HEK293 (cell line): ENCODE results near the gene TMEM51.

Experiments used
- CTCF ChIA-PET: fragments of 350-600 bp; formaldehyde crosslinking; extraction: SDS; loops from one replicate; lab custom pipeline; 2021; ENCODE audit warnings: antibody characterized with exemption; lab: Yijun Ruan, JAX
- POLR2A ChIA-PET: fragments of 300-600 bp; formaldehyde crosslinking; extraction: SDS; loops from one replicate; lab custom pipeline; 2020; ENCODE audit warnings: antibody characterized with exemption, inconsistent platforms; lab: Yijun Ruan, JAX
- H3K27ac ChIP-seq: fragments of 200-500 bp; sonication (Bioruptor generic); 2 replicates; pipeline ENCODE4 v1.5.1; 2014; ENCODE audit warnings: low read depth, low read length, control low read depth, inconsistent platforms; ENCODE audit errors: extremely low read depth
- H3K36me3 ChIP-seq, 2 experiments: fragments of 200-500 bp in 1 of 2; sonication (Bioruptor generic) in 1 of 2; 1 replicate in 1 of 2; 2 replicates in 1 of 2; pipeline ENCODE4 v1.5.1; 2014 to 2017; ENCODE audit warnings: inconsistent platforms in 2 of 2, low read length in 2 of 2; ENCODE audit not compliant: control insufficient read depth in 2 of 2, insufficient read depth in 1 of 2
- H3K4me1 ChIP-seq: fragments of 200-500 bp; sonication (Bioruptor generic); 2 replicates; pipeline ENCODE4 v1.5.1; 2014; ENCODE audit warnings: mild to moderate bottlenecking, low read length, inconsistent platforms; ENCODE audit not compliant: control insufficient read depth, insufficient read depth
- H3K4me3 ChIP-seq: 2 replicates; pipeline ENCODE4 v1.5.1; 2011; ENCODE audit warnings: low read depth, mild to moderate bottlenecking, control low read depth, low read length, moderate library complexity
- H3K9me3 ChIP-seq: fragments of 200-500 bp; sonication (Bioruptor generic); 2 replicates; pipeline ENCODE4 v1.5.1; 2014; ENCODE audit warnings: low read depth, low read length, inconsistent platforms; ENCODE audit not compliant: control insufficient read depth, insufficient read depth
- IKZF3 ChIP-seq: fragments of 450-650 bp; IDR thresholded peaks from 2 replicates; pipeline ENCODE4 v1.5.0; 2018; ENCODE audit warnings: missing biosample characterization, mild to moderate bottlenecking, missing genetic modification characterization, moderate library complexity
- KLF1 ChIP-seq: fragments of 450-650 bp; formaldehyde crosslinking; IDR thresholded peaks from 2 replicates; pipeline ENCODE4 v1.5.1; 2016; ENCODE audit warnings: missing biosample characterization, missing genetic modification characterization
- MEIS1 ChIP-seq: sonication (generic); formaldehyde crosslinking; IDR thresholded peaks from 2 replicates; pipeline ENCODE4 v1.8.1; 2022; ENCODE audit warnings: missing genetic modification reagents, mild to moderate bottlenecking, borderline replicate concordance
- MYNN ChIP-seq: fragments of 450-650 bp; formaldehyde crosslinking; IDR thresholded peaks from 2 replicates; pipeline ENCODE4 v1.5.1; 2016; ENCODE audit warnings: missing biosample characterization, missing genetic modification characterization, borderline replicate concordance
- PRDM1 ChIP-seq: fragments of 450-650 bp; formaldehyde crosslinking; IDR thresholded peaks from 2 replicates; pipeline ENCODE4; 2016; ENCODE audit warnings: missing biosample characterization, missing genetic modification characterization
- SCRT1 ChIP-seq: fragments of 450-650 bp; formaldehyde crosslinking; IDR thresholded peaks from 2 replicates; pipeline ENCODE4 v1.5.1; 2016; ENCODE audit warnings: missing biosample characterization, missing genetic modification characterization, borderline replicate concordance
- YY2 ChIP-seq: fragments of 450-650 bp; formaldehyde crosslinking; IDR thresholded peaks from 2 replicates; pipeline ENCODE4 v1.5.1; 2016; ENCODE audit warnings: missing biosample characterization, missing genetic modification characterization
- ZBTB1 ChIP-seq: fragments of 450-650 bp; formaldehyde crosslinking; IDR thresholded peaks from 2 replicates; pipeline ENCODE4 v1.5.1; 2016; ENCODE audit warnings: missing biosample characterization, missing genetic modification characterization
- ZBTB26 ChIP-seq: fragments of 450-650 bp; formaldehyde crosslinking; optimal IDR thresholded peaks from 2 replicates; pipeline ENCODE3; 2016; ENCODE audit warnings: missing biosample characterization, mild to moderate bottlenecking, missing genetic modification characterization
- ZBTB7A ChIP-seq: fragments of 450-650 bp; formaldehyde crosslinking; IDR thresholded peaks from 2 replicates; pipeline ENCODE4 v1.5.1; 2016; ENCODE audit warnings: low read depth, missing biosample characterization, missing genetic modification characterization
- ZBTB8A ChIP-seq: fragments of 450-650 bp; formaldehyde crosslinking; IDR thresholded peaks from 2 replicates; pipeline ENCODE4 v1.5.1; 2016; ENCODE audit warnings: missing biosample characterization, missing genetic modification characterization
- ZNF184 ChIP-seq: fragments of 450-650 bp; IDR thresholded peaks from 2 replicates; pipeline ENCODE4 v1.5.1; 2018; ENCODE audit warnings: missing biosample characterization, mild to moderate bottlenecking, missing genetic modification characterization
- ZNF341 ChIP-seq: fragments of 450-650 bp; formaldehyde crosslinking; IDR thresholded peaks from 2 replicates; pipeline ENCODE4; 2016; ENCODE audit warnings: low read depth, missing biosample characterization, missing genetic modification characterization
- ZNF561 ChIP-seq: fragments of 450-650 bp; IDR thresholded peaks from 2 replicates; pipeline ENCODE4 v1.5.1; 2018; ENCODE audit warnings: missing biosample characterization, missing genetic modification characterization, borderline replicate concordance
- ZNF621 ChIP-seq: fragments of 450-650 bp; formaldehyde crosslinking; IDR thresholded peaks from 2 replicates; pipeline ENCODE4 v1.5.1; 2017; ENCODE audit warnings: missing biosample characterization, missing genetic modification characterization
- ZNF658 ChIP-seq: fragments of 450-650 bp; formaldehyde crosslinking; IDR thresholded peaks from 2 replicates; pipeline ENCODE4; 2016; ENCODE audit warnings: missing biosample characterization, missing genetic modification characterization
- ZNF670 ChIP-seq: fragments of 450-650 bp; formaldehyde crosslinking; IDR thresholded peaks from 2 replicates; pipeline ENCODE4 v1.5.1; 2016; ENCODE audit warnings: missing biosample characterization, missing genetic modification characterization, low read depth
- TF ChIP-seq, protein P1 (sequence below): fragments of 450-650 bp; formaldehyde crosslinking; conservative IDR thresholded peaks from 2 replicates; pipeline ENCODE4 v1.5.1; 2016; ENCODE audit warnings: low read depth, missing biosample characterization, missing genetic modification characterization
- TF ChIP-seq, protein P2 (sequence below): fragments of 450-650 bp; formaldehyde crosslinking; IDR thresholded peaks from 2 replicates; pipeline ENCODE4 v1.5.1; 2016; ENCODE audit warnings: missing biosample characterization, missing genetic modification characterization
- TF ChIP-seq, protein P3 (sequence below): fragments of 450-650 bp; formaldehyde crosslinking; IDR thresholded peaks from 2 replicates; pipeline ENCODE4 v1.5.1; 2016; ENCODE audit warnings: missing biosample characterization, missing genetic modification characterization

TMEM51 gene

GRCh38 chr1:15145327-15145726 lies 8.2 kb upstream of the TMEM51 start:
- H3K4me3 ChIP-seq = no peak overlapping the region
- H3K4me1 ChIP-seq = no peaks in the 10 kb centered on the region
- no peaks in the 10 kb centered on the region for H3K9me3 ChIP-seq
- H3K36me3 ChIP-seq = no peaks in the 10 kb centered on the region
- no peak overlapping the region for H3K27ac ChIP-seq
- CTCF ChIA-PET = interaction anchor here (2.5 kb wide), 1 partner anchor 16 kb away, joined by 14 read pairs; no protein-coding TSS in a partner anchor
- POLR2A ChIA-PET = no interaction called here
- TF ChIP-seq, protein P1, sequence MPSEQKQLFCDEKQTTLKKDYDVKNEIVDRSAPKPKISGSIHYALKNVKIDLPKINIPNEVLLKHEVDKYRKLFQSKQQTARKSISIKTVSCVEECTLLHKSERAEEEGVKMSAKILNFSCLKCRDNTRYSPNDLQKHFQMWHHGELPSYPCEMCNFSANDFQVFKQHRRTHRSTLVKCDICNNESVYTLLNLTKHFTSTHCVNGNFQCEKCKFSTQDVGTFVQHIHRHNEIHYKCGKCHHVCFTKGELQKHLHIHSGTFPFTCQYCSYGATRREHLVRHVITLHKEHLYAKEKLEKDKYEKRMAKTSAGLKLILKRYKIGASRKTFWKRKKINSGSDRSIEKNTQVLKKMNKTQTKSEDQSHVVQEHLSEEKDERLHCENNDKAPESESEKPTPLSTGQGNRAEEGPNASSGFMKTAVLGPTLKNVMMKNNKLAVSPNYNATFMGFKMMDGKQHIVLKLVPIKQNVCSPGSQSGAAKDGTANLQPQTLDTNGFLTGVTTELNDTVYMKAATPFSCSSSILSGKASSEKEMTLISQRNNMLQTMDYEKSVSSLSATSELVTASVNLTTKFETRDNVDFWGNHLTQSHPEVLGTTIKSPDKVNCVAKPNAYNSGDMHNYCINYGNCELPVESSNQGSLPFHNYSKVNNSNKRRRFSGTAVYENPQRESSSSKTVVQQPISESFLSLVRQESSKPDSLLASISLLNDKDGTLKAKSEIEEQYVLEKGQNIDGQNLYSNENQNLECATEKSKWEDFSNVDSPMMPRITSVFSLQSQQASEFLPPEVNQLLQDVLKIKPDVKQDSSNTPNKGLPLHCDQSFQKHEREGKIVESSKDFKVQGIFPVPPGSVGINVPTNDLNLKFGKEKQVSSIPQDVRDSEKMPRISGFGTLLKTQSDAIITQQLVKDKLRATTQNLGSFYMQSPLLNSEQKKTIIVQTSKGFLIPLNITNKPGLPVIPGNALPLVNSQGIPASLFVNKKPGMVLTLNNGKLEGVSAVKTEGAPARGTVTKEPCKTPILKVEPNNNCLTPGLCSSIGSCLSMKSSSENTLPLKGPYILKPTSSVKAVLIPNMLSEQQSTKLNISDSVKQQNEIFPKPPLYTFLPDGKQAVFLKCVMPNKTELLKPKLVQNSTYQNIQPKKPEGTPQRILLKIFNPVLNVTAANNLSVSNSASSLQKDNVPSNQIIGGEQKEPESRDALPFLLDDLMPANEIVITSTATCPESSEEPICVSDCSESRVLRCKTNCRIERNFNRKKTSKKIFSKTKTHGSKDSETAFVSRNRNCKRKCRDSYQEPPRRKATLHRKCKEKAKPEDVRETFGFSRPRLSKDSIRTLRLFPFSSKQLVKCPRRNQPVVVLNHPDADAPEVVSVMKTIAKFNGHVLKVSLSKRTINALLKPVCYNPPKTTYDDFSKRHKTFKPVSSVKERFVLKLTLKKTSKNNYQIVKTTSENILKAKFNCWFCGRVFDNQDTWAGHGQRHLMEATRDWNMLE (tag by site-specific recombination) = no peak
- TF ChIP-seq, protein P2, sequence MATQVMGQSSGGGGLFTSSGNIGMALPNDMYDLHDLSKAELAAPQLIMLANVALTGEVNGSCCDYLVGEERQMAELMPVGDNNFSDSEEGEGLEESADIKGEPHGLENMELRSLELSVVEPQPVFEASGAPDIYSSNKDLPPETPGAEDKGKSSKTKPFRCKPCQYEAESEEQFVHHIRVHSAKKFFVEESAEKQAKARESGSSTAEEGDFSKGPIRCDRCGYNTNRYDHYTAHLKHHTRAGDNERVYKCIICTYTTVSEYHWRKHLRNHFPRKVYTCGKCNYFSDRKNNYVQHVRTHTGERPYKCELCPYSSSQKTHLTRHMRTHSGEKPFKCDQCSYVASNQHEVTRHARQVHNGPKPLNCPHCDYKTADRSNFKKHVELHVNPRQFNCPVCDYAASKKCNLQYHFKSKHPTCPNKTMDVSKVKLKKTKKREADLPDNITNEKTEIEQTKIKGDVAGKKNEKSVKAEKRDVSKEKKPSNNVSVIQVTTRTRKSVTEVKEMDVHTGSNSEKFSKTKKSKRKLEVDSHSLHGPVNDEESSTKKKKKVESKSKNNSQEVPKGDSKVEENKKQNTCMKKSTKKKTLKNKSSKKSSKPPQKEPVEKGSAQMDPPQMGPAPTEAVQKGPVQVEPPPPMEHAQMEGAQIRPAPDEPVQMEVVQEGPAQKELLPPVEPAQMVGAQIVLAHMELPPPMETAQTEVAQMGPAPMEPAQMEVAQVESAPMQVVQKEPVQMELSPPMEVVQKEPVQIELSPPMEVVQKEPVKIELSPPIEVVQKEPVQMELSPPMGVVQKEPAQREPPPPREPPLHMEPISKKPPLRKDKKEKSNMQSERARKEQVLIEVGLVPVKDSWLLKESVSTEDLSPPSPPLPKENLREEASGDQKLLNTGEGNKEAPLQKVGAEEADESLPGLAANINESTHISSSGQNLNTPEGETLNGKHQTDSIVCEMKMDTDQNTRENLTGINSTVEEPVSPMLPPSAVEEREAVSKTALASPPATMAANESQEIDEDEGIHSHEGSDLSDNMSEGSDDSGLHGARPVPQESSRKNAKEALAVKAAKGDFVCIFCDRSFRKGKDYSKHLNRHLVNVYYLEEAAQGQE (tag by site-specific recombination) = no peak
- no peak for TF ChIP-seq ZBTB1
- TF ChIP-seq, protein P3, sequence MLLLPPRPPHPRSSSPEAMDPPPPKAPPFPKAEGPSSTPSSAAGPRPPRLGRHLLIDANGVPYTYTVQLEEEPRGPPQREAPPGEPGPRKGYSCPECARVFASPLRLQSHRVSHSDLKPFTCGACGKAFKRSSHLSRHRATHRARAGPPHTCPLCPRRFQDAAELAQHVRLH (tag by site-specific recombination) = no peak
- no peak for TF ChIP-seq KLF1 (tag by site-specific recombination)
- TF ChIP-seq ZNF341 (tag by site-specific recombination) = no peak
- TF ChIP-seq, all 188 proteins: peak for 0

DNA sequence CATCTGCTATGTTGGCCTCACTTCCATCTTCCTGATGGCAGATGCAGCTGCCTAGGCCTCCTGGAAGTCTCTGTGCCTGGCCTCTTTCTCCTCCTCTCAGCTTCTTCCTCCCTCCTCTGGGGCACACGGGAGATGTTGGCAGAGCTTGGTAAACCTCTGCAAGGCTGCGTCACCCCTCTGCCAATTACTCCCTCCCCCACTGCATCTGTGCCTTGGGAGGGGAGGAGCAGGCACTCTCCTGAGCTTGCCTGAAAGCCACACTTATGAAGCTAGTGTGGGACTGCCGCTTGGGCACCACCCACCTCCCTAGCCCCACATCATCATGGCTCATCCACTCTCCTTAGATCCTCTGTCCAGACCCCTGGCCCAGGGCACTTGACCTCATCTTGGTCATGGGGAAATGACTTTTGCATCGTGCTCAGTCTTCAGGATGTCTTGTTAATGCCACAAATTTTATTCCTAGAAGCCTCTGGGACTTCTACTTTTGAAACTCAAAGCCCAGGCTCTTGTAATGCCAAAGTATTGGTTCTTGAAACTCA lies 7.3 kb upstream of the TMEM51 start:
- POLR2A ChIA-PET = no interaction called here
- Histone ChIP-seq H3K27ac (no peak overlapping the region), H3K36me3 (no peaks in the 10 kb centered on the region), H3K9me3 (no peaks in the 10 kb centered on the region), H3K4me3 (no peak overlapping the region), H3K4me1 (no peaks in the 10 kb centered on the region)
- CTCF ChIA-PET = interaction anchor here (3.5 kb wide), 1 partner anchor 126 kb away, joined by 21 read pairs; no protein-coding TSS in a partner anchor
- TF ChIP-seq ZNF621 (tag by site-specific recombination) (no peak), YY2 (tag by site-specific recombination) (no peak), KLF1 (tag by site-specific recombination) (no peak), ZBTB7A (tag by site-specific recombination) (no peak), ZNF184 (tag by site-specific recombination) (no peak), MYNN (tag by site-specific recombination) (no peak), SCRT1 (tag by site-specific recombination) (no peak), ZNF670 (tag by site-specific recombination) (no peak), ZBTB26 (tag by site-specific recombination) (no peak), ZNF561 (tag by site-specific recombination) (no peak), PRDM1 (no peak), ZNF658 (tag by site-specific recombination) (no peak), IKZF3 (tag by site-specific recombination) (no peak), MEIS1 (CRISPR knock-in tag) (no peak), ZBTB8A (no peak)
